ENCODE results near the gene TICAM1. TPM values are rescaled to one million over a fixed set of nuclear protein-coding genes. Genes with fewer than 3 reads are reported as not detected.
"Not testable (repeated sequence)": the region's sequence is repeated elsewhere in the genome, so short reads cannot be mapped to it uniquely, and the experiment has no call there.

Gene TICAM1
- total and polyA plus RNA-seq, 2 of the 13 experiments (the other 11 are each of a cell fraction or from before 2014, with no cell fraction given): 0.33 to 0.95 TPM

- H3K4me2 ChIP-seq (ENCODE audit: low read depth, low read length): peak overlapping the region; percentile 84
- peak overlapping the region; percentile 67 to 94 (median 83); a peak in 4 of 6 replicates for H3K4me3 ChIP-seq (replicated peaks in 1 of 3; ENCODE audit: insufficient read depth in 1 of 3, low read depth in 2 of 3, low read length in 3 of 3)
- H3K4me1 ChIP-seq (ENCODE audit: insufficient read depth, low read length): peaks cover 48% of the 10 kb centered on the region
- POLR2A ChIA-PET: interaction anchor here (0.9 kb wide), 1 partner anchor 52 kb away, joined by 3 read pairs; no protein-coding TSS in a partner anchor
- H3K9ac ChIP-seq (ENCODE audit: insufficient read depth, low read depth, low read length); H3K9me3 ChIP-seq (ENCODE audit: low read length); CTCF ChIA-PET (ENCODE audit: low intra/inter-chr PET ratio, low total read pairs); DNase-seq (ENCODE audit: low spot score); H2AFZ ChIP-seq (ENCODE audit: low read length); ATAC-seq; H3K27me3 ChIP-seq (ENCODE audit: control insufficient read depth in 1 of 2, insufficient read depth in 2 of 2, low read length in 2 of 2); intact Hi-C loops (cut with micrococcal nuclease; ENCODE audit: unreplicated experiment); H3K27ac ChIP-seq (ENCODE audit: extremely low read length, insufficient read depth, low read length); H4K20me1 ChIP-seq (ENCODE audit: insufficient read depth, low read length); FAIRE-seq; BruUV-seq (replicated peaks): not testable (repeated sequence)
- WGBS (ENCODE audit: low lambda C conversion rate): 95% methylated on average over 8 of the region's 19 CpGs
- H3K36me3 ChIP-seq (replicated peaks in 1 of 2; ENCODE audit: control insufficient read depth in 1 of 2, insufficient read depth in 2 of 2, low read length in 2 of 2): peaks cover 1 to 19% of the 10 kb centered on the region in 2 experiments; a peak in 3 of 5 replicates
- H3K79me2 ChIP-seq (ENCODE audit: insufficient read depth, low read length): peaks cover 41% of the 10 kb centered on the region
- TF ChIP-seq AGO2 (optimal IDR thresholded peaks at IDR 0.05; ENCODE audit: low read depth, low read length): peak; percentile 26
- 0 out of 2 replicates have a peak, but pooled peaks have one; percentile 20 for TF ChIP-seq ARID4A (CRISPR knock-in tag; IDR thresholded peaks at IDR 0.05; ENCODE audit: borderline replicate concordance)
- TF ChIP-seq ZBTB33 (CRISPR knock-in tag; IDR thresholded peaks at IDR 0.05): peak; percentile 64; the same call in 1 of the 2 replicates
- in situ Hi-C loops (cut with HindIII; ENCODE audit: extremely low pct_ligation_motif_present, low pct_unique_long_range_greater_than_20kb): loop anchor here (5.0 kb wide), 1 partner anchor 61 kb away; no protein-coding TSS in a partner anchor
These were observed 38.2 kb downstream of the TICAM1 start for GRCh38 chr19:4793278-4793677.

All from HepG2 (cell line).